Lung (tissue), 12 donors: ENCODE results near the gene STPG3. TPM values are rescaled to one million over a fixed set of nuclear protein-coding genes. Genes with fewer than 3 reads are reported as not detected.
"Not testable (repeated sequence)": the region's sequence is repeated elsewhere in the genome, so short reads cannot be mapped to it uniquely, and the experiment has no call there.

Experiments used
- ATAC-seq: fragments of 200-7000 bp; cut with Tn5 transposase; one replicate; pipeline ENCODE4 v1.9.1; 2020; ENCODE audit warnings: moderate number of reproducible peaks; ENCODE audit not compliant: insufficient read depth, low FRiP score
- DNase-seq, 3 donors: peaks; one replicate each; pipeline ENCODE4 v3.0.0-alpha.2; 2013 to 2017
- H3K27ac ChIP-seq, 2 donors: one replicate each; pipeline ENCODE4 v1.5.1; 2013; ENCODE audit warnings: mild to moderate bottlenecking in 2 of 2, moderate library complexity in 2 of 2, control low read depth in 1 of 2, inconsistent platforms in 1 of 2, low read depth in 1 of 2, low read length in 1 of 2
- H3K27me3 ChIP-seq, 3 donors: one replicate each; pipeline ENCODE4 v1.5.1; 2013; ENCODE audit warnings: low read length in 2 of 3; ENCODE audit not compliant: control insufficient read depth in 3 of 3, insufficient read depth in 3 of 3
- H3K36me3 ChIP-seq, 4 donors: one replicate each; pipeline ENCODE4 v1.5.1; 2013; ENCODE audit warnings: low read length in 4 of 4, mild to moderate bottlenecking in 1 of 4, moderate library complexity in 1 of 4; ENCODE audit not compliant: control insufficient read depth in 4 of 4, insufficient read depth in 4 of 4
- H3K4me1 ChIP-seq, 5 donors: one replicate each; pipeline ENCODE4 v1.5.1; 2013; ENCODE audit warnings: low read length in 5 of 5, mild to moderate bottlenecking in 2 of 5, moderate library complexity in 1 of 5; ENCODE audit not compliant: control insufficient read depth in 5 of 5, insufficient read depth in 5 of 5
- H3K4me3 ChIP-seq: one replicate; pipeline ENCODE4 v1.5.1; 2013; ENCODE audit warnings: mild to moderate bottlenecking, control low read depth, moderate library complexity
- H3K9ac ChIP-seq, 2 donors: one replicate each; pipeline ENCODE4 v1.5.1; 2013; ENCODE audit warnings: low read length in 2 of 2, control low read depth in 1 of 2; ENCODE audit not compliant: insufficient read depth in 1 of 2
- H3K9me3 ChIP-seq, 4 donors: one replicate each; pipeline ENCODE4 v1.5.1; 2013; ENCODE audit warnings: low read length in 3 of 4, mild to moderate bottlenecking in 1 of 4, moderate library complexity in 1 of 4; ENCODE audit not compliant: control insufficient read depth in 4 of 4, insufficient read depth in 3 of 4
- CTCF ChIP-seq: IDR thresholded peaks from 2 replicates; pipeline ENCODE4 v1.5.1; 2012; ENCODE audit warnings: mild to moderate bottlenecking; ENCODE audit errors: control extremely low read depth, extremely low read depth
- WGBS, 2 donors: extraction: QIAGEN DNeasy Blood & Tissue Kit; methylation state at CpG; one replicate each; pipeline ENCODE4 v1.1.7; 2013; 5-methylcytosine and 5-hydroxymethylcytosine counted together
- polyA plus RNA-seq, 2 donors: library from polyadenylated mRNA; stranded (reverse); fragments of 200-250 nt; gene quantifications; one replicate each; pipeline ENCODE4 v1.2.1, GENCODE V29; 2013
- total RNA-seq, 2 donors: library from RNA; depleted of rRNA in 1 of 2; stranded (reverse); fragments of >200 nt in 1 of 2; gene quantifications; one replicate each; pipeline ENCODE4 v1.2.1, GENCODE V29; 2014 to 2021
- donor health status: control.
- donor health status: control.
- donor health status: Bipolar disorder and iron deficiency.
- donor health status: healthy.
- donor health status: DM: yes; HTN: yes; CAD: no.

The STPG3 gene
- total and polyA plus RNA-seq, 4 donors = 0.18 TPM; not detected in 3

GRCh38 chr9:137255448-137256114, 4.5 kb downstream of the STPG3 start:
- H3K4me1 ChIP-seq = peaks cover 0 to 22% (median 12%) of the 10 kb centered on the region in 5 donors
- ATAC-seq = peak; percentile 37
- no peaks in the 10 kb centered on the region for H3K9me3 ChIP-seq
- DNase-seq = no peak
- no peak for TF ChIP-seq CTCF
- WGBS, 2 donors = 2 to 4% methylated on average over 46 to 51 of the region's 51 CpGs
- H3K4me3 ChIP-seq = peak overlapping the region; percentile 98
- H3K9ac ChIP-seq = peak overlapping the region; percentile 53 to 68
- H3K36me3 ChIP-seq = peaks cover 3 to 17% (median 13%) of the 10 kb centered on the region in 4 donors
- H3K27me3 ChIP-seq = no peaks in the 10 kb centered on the region
- peak overlapping the region; percentile 70 to 78 for H3K27ac ChIP-seq

- DNase-seq = no peak
- peaks cover 0 to 22% (median 12%) of the 10 kb centered on the region in 5 donors for H3K4me1 ChIP-seq
- no peak for ATAC-seq
- H3K27me3 ChIP-seq = no peaks in the 10 kb centered on the region
- H3K4me3 ChIP-seq = peak overlapping the region; percentile 98
- H3K36me3 ChIP-seq = peaks cover 3 to 17% (median 13%) of the 10 kb centered on the region in 4 donors
- no peaks in the 10 kb centered on the region for H3K9me3 ChIP-seq
- 80 to 87% methylated on average over 15 of the region's 15 CpGs for WGBS, 2 donors
- no peak overlapping the region for H3K27ac ChIP-seq
- TF ChIP-seq CTCF = no peak
- peak overlapping the region; percentile 53 to 68 for H3K9ac ChIP-seq
These were observed 5.3 kb downstream of the STPG3 start for GRCh38 chr9:137256362-137256761.

- no peak for DNase-seq
- 90% methylated on average over 15 of the region's 15 CpGs for WGBS, 2 donors
These were observed 5.8 kb downstream of the STPG3 start for GRCh38 chr9:137256856-137257255.

GRCh38 chr9:137262173-137262908, 11.3 kb downstream of the STPG3 start:
- not testable (repeated sequence) for H3K4me1 ChIP-seq, H3K4me3 ChIP-seq, H3K9ac ChIP-seq, H3K27ac ChIP-seq, ATAC-seq, H3K9me3 ChIP-seq, H3K27me3 ChIP-seq
- 47 to 53% methylated on average over 14 to 15 of the region's 15 CpGs for WGBS, 2 donors
- H3K36me3 ChIP-seq = peaks cover 12 to 45% (median 17%) of the 10 kb centered on the region in 4 donors
- peak in 1 of 3 donors; percentile 42 for DNase-seq

More at GRCh38 chr9:137256856-137257255, 5.8 kb downstream of the STPG3 start:
- peaks cover 0 to 22% (median 12%) of the 10 kb centered on the region in 5 donors for H3K4me1 ChIP-seq
- H3K4me3 ChIP-seq = no peak overlapping the region
- no peaks in the 10 kb centered on the region for H3K9me3 ChIP-seq
- H3K27ac ChIP-seq = no peak overlapping the region
- no peak for TF ChIP-seq CTCF
- ATAC-seq = no peak
- peaks cover 3 to 21% (median 13%) of the 10 kb centered on the region in 4 donors for H3K36me3 ChIP-seq
- H3K27me3 ChIP-seq = no peaks in the 10 kb centered on the region
- no peak overlapping the region for H3K9ac ChIP-seq
